Sigmoid colon (tissue), 7 donors: ENCODE data around the gene RAI14. TPM values are rescaled to one million over a fixed set of nuclear protein-coding genes. Genes with fewer than 3 reads are reported as not detected.

ENCODE experiments used
- DNase-seq: peaks from one replicate; pipeline ENCODE4 v3.0.0-alpha.2; 2019
- H3K27ac ChIP-seq, 4 donors: fragments of 200-600 bp; sonication (generic); one replicate each; pipeline ENCODE4 v1.5.1; 2016 to 2019; ENCODE audit warnings: mild to moderate bottlenecking in 1 of 4
- H3K27me3 ChIP-seq, 3 donors: fragments of 200-600 bp; sonication (generic); one replicate each; pipeline ENCODE4 v1.5.1; 2019; ENCODE audit warnings: mild to moderate bottlenecking in 1 of 3
- H3K36me3 ChIP-seq, 4 donors: fragments of 200-600 bp; sonication (generic); one replicate each; pipeline ENCODE4 v1.5.1; 2016 to 2019
- H3K4me1 ChIP-seq, 4 donors: fragments of 200-600 bp; sonication (generic); one replicate each; pipeline ENCODE4 v1.5.1; 2017 to 2019
- H3K4me3 ChIP-seq, 4 donors: fragments of 200-600 bp; sonication (generic); one replicate each; pipeline ENCODE4 v1.5.1; 2017 to 2019; ENCODE audit warnings: mild to moderate bottlenecking in 2 of 4, moderate library complexity in 1 of 4
- H3K9me3 ChIP-seq, 4 donors: fragments of 200-600 bp in 3 of 4; sonication (generic) in 3 of 4; one replicate each; pipeline versions ENCODE4 v1.5.1 to v1.6.1; 2013 to 2019
- CTCF ChIP-seq, 4 experiments: fragments of 450-650 bp in 3 of 4; fragments of 200-600 bp in 1 of 4; IDR thresholded peaks; one replicate each; pipeline ENCODE4 v1.5.1; 2016 to 2019; ENCODE audit warnings: antibody characterized with exemption in 4 of 4, mild to moderate bottlenecking in 3 of 4, moderate library complexity in 2 of 4
- EP300 ChIP-seq, 4 donors: sonication (generic); formaldehyde crosslinking; IDR thresholded peaks; one replicate each; pipeline ENCODE4 v1.6.1; 2017; ENCODE audit warnings: antibody characterized with exemption in 4 of 4
- POLR2A ChIP-seq, 2 donors: fragments of 450-650 bp; IDR thresholded peaks; one replicate each; pipeline ENCODE4 v1.6.1; 2016; ENCODE audit warnings: antibody characterized with exemption in 2 of 2, mild to moderate bottlenecking in 2 of 2, moderate library complexity in 2 of 2
- POLR2AphosphoS5 ChIP-seq, 4 donors: sonication (generic); formaldehyde crosslinking; IDR thresholded peaks; one replicate each; pipeline ENCODE4 v1.6.1; 2017; ENCODE audit warnings: antibody characterized with exemption in 4 of 4
- WGBS, 2 donors: extraction: QIAGEN DNeasy Blood & Tissue Kit; methylation state at CpG; one replicate each; pipeline ENCODE4 v1.1.7; 2013; 5-methylcytosine and 5-hydroxymethylcytosine counted together
- intact Hi-C: fragments of 100-400 bp; cut with DNase I; formaldehyde crosslinking; loops from one replicate; pipeline ENCODE4 v1.15.1; 2023
- polyA plus RNA-seq, 3 donors: library from polyadenylated mRNA; stranded (reverse); fragments of 200-250 nt; gene quantifications; one replicate each; pipeline ENCODE4 v1.2.3, GENCODE V29; 2013
- total RNA-seq, 4 donors: library from RNA; depleted of rRNA; stranded (reverse); fragments of >200 nt; gene quantifications; one replicate each; pipeline ENCODE4 v1.1.0, GENCODE V29; 2016
- donor health status: healthy with polysubstance abuse.
- donor health status: Bipolar disorder and iron deficiency.
- donor health status: healthy.

Gene RAI14
- total and polyA plus RNA-seq, 7 donors = 6.7 to 89.5 (median 23.4) TPM

- no peak for TF ChIP-seq EP300 (IDR thresholded peaks at IDR 0.05)
- no peak for TF ChIP-seq POLR2A (IDR thresholded peaks at IDR 0.05)
- no peak for TF ChIP-seq CTCF (IDR thresholded peaks at IDR 0.05)
- no peak for TF ChIP-seq POLR2AphosphoS5 (IDR thresholded peaks at IDR 0.05)
- Histone ChIP-seq H3K9me3 (no peaks in the 10 kb centered on the region), H3K36me3 (no peaks in the 10 kb centered on the region), H3K4me3 (no peak overlapping the region), H3K27me3 (no peaks in the 10 kb centered on the region), H3K27ac (peak overlapping the region in 3 of 4 donors; percentile 73 to 81 (median 74)), H3K4me1 (peaks cover 0 to 69% (median 51%) of the 10 kb centered on the region in 4 donors)
- 44 to 80% methylated on average over 7 of the region's 7 CpGs for WGBS, 2 donors
- no peak for DNase-seq
- intact Hi-C loops = loop anchor here (5.0 kb wide), 1 partner anchor 49 kb away; no protein-coding TSS in a partner anchor
These were observed 32.1 kb downstream of the RAI14 start for GRCh38 chr5:34688015-34688810.

GRCh38 chr5:34690301-34690700, 34.2 kb downstream of the RAI14 start:
- TF ChIP-seq POLR2AphosphoS5 (IDR thresholded peaks at IDR 0.05) (no peak), POLR2A (IDR thresholded peaks at IDR 0.05) (no peak), CTCF (IDR thresholded peaks at IDR 0.05) (no peak), EP300 (IDR thresholded peaks at IDR 0.05) (no peak)
- H3K4me3 ChIP-seq = no peak overlapping the region
- no peaks in the 10 kb centered on the region for H3K9me3 ChIP-seq
- no peaks in the 10 kb centered on the region for H3K27me3 ChIP-seq
- intact Hi-C loops = no loop called here
- no peaks in the 10 kb centered on the region for H3K36me3 ChIP-seq
- H3K27ac ChIP-seq = peak overlapping the region in 2 of 4 donors; percentile 11 to 81
- no peak for DNase-seq
- peaks cover 0 to 72% (median 62%) of the 10 kb centered on the region in 4 donors for H3K4me1 ChIP-seq
- WGBS, 2 donors = 81 to 87% methylated on average over 8 of the region's 8 CpGs

GRCh38 chr5:34690898-34691297, 34.8 kb downstream of the RAI14 start:
- Histone ChIP-seq H3K4me1 (peaks cover 0 to 71% (median 59%) of the 10 kb centered on the region in 4 donors), H3K27me3 (no peaks in the 10 kb centered on the region), H3K27ac (peak overlapping the region in 2 of 4 donors; percentile 24 to 81), H3K9me3 (no peaks in the 10 kb centered on the region), H3K36me3 (no peaks in the 10 kb centered on the region), H3K4me3 (no peak overlapping the region)
- intact Hi-C loops = no loop called here
- DNase-seq = no peak
- no peak for TF ChIP-seq POLR2AphosphoS5 (IDR thresholded peaks at IDR 0.05)
- no peak for TF ChIP-seq CTCF (IDR thresholded peaks at IDR 0.05)
- no peak for TF ChIP-seq EP300 (IDR thresholded peaks at IDR 0.05)
- no peak for TF ChIP-seq POLR2A (IDR thresholded peaks at IDR 0.05)
- WGBS, 2 donors = 85 to 88% methylated on average over 2 of the region's 2 CpGs

- TF ChIP-seq EP300 (IDR thresholded peaks at IDR 0.05) (no peak), POLR2A (IDR thresholded peaks at IDR 0.05) (no peak), POLR2AphosphoS5 (IDR thresholded peaks at IDR 0.05) (no peak), CTCF (IDR thresholded peaks at IDR 0.05) (no peak)
- Histone ChIP-seq H3K4me3 (no peak overlapping the region), H3K36me3 (no peaks in the 10 kb centered on the region), H3K27ac (peak overlapping the region in 2 of 4 donors; percentile 77 to 81), H3K4me1 (peaks cover 0 to 71% (median 56%) of the 10 kb centered on the region in 4 donors), H3K9me3 (no peaks in the 10 kb centered on the region), H3K27me3 (no peaks in the 10 kb centered on the region)
- no peak for DNase-seq
- intact Hi-C loops = no loop called here
- 62 to 71% methylated on average over 6 of the region's 6 CpGs for WGBS, 2 donors
These were observed 35.2 kb downstream of the RAI14 start for GRCh38 chr5:34691326-34691725.
